NCI-H524 treated with DMSO at 0.1 percent for 48 hours (cell line): ENCODE measurements around the gene TXNDC17.
"Not testable (repeated sequence)": the region's sequence is repeated elsewhere in the genome, so short reads cannot be mapped to it uniquely, and the experiment has no call there.

ENCODE experiments used
- DNase-seq: peaks from one replicate; lab custom pipeline; 2025; lab: John Stamatoyannopoulos, UW

Gene TXNDC17

DNA sequence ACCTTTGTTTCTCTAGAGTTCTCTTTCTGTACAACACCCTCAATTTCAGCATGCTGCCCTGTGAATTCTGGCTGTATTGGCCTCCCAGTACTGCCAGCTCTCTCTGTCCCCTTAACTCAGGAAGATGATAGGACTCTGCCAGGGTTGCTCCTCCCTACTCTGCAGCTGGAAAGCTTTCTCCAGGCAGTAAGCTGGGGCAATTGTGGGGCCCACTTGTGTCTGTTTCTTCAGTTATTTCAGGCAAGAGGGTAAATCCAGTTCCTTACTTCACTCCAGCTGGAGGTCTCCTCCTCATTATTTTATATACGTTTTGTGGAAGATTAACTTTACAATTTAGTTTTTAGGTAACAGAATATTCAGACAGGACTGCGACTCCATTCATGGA is 20.6 kb downstream of the TXNDC17 start:
- no peak for DNase-seq

DNA sequence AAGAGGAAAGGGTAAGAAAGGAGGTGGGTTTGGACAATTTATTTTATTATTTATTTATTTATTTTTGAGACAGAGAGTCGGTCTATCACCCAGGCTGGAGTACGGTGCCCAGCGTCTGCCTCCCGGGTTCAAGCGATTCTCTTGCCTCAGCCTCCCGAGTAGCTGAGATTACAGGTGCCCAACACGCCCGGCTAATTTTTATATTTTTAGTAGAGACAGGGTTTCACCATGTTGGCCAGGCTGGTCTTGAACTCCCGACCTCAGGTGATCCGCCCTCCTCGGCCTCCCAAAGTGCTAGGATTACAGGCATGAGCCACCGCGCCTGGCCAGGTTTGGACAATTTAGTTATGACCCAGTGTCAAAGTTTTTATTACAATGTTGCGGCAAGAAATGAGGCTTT is 22.3 kb downstream of the TXNDC17 start:
- DNase-seq, result not testable (repeated sequence)

DNA sequence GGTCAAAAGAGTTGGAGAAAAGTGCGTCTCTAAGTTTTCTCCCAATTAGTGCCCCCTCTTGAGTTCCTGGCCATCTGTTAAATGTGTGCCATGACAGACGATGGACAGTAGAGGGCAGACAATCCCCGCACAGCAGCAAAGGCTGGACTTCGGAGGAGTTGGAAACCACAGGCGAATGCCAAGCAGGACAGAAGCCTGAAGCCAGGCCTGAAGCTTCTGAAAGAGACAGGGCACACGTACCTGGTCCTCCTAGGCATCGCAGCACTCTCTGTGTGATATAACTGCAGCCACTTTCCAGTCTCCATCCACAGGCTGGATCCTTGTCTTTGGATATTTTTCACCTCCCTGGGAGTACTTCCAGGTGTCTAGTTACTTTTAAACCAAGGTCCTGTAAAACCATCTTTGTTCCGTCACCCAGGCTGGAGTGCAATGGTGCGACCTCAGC is 25.2 kb downstream of the TXNDC17 start:
- DNase-seq, result no peak

DNA sequence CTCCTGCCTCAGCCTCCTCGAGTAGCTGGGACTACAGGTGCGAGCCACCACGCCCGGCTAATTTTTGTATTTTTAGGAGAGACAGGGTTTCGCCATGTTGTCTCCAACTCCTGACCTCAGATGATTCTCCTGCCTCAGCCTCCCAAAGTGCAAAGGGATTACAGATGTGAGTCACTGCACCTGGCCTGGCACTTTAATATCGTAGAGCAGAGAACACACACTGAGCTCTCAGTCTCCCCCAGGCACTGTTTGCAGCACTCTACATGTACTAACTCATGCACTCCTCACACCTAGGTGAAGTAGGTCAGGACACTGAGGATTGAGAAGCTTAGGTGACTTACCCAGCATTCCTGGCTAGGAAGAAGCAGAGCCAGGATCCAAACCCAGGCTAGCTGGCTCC is 25.7 kb downstream of the TXNDC17 start:
- DNase-seq, result no peak

DNA sequence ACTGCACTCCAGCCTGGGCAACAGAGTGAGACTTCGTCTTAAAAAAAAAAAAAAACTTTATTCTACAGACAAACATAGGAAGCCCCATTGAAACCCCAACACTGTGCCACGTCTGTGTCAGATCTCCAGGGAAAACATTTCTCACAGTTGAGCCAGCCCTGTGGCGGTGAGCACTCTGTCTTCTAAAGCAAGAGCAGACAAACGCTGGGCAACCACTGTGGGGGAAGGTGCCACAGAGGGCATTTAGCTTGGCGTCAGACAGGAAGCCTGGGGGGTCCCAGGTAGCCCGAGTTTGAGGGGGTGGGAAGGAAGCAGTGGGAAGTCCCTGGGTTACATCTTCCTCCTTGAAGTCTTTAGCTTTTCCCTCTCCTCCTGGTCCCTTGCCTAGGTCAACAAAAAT is 26.7 kb downstream of the TXNDC17 start:
- no peak for DNase-seq

DNA sequence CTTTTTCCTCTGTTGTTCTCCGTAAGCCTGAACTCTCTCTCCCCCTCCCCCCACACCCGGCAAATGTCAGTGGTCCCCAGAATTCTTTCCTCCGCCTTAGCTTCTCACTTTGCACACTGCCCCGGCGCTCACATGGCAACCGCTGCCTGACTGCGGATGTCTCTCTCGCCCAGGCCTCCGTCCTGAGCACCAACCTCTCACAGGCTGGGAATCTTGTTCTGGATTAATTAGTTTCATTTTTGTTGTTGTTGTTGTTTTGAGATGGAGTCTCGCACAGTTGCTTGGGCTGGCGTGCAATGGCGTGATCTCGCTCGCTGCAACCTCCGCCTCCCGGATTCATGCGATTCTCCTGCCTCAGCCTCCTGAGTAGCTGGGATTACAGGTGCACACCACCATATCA is 27.4 kb downstream of the TXNDC17 start:
- no peak for DNase-seq

DNA sequence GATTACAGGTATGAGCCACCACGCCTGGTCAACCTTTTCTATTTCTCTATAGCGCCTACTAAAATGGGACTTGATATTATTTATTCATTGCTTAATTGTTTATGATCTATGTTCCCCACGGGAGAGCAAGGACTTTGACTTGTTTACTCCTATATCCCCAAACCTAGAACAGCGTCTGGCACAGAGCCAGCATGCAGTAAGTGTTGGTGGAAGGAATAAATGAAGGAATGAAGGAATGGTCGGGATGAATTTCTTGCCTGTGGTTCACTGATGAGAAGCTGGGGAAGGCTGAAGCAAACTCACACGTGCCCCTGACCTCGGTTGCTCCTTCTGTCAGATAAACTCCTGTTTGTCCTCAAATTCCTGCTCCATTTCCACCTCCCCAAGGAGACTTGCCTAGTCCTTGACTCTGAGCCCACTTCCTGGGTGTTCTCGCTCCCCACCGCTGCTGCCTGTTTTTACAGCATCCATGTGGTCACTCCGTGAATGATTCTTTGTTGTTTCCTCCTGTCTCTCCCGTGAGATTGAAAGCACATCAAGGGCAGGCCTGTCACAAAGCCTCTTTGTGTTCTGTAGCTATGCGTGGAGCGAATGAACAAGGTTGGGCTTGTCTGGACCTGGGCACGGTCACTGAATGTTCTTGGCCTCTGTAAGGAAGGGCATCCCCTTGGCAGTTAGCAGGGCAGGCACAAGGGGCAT is 28.0 kb downstream of the TXNDC17 start:
- DNase-seq, result no peak

DNA sequence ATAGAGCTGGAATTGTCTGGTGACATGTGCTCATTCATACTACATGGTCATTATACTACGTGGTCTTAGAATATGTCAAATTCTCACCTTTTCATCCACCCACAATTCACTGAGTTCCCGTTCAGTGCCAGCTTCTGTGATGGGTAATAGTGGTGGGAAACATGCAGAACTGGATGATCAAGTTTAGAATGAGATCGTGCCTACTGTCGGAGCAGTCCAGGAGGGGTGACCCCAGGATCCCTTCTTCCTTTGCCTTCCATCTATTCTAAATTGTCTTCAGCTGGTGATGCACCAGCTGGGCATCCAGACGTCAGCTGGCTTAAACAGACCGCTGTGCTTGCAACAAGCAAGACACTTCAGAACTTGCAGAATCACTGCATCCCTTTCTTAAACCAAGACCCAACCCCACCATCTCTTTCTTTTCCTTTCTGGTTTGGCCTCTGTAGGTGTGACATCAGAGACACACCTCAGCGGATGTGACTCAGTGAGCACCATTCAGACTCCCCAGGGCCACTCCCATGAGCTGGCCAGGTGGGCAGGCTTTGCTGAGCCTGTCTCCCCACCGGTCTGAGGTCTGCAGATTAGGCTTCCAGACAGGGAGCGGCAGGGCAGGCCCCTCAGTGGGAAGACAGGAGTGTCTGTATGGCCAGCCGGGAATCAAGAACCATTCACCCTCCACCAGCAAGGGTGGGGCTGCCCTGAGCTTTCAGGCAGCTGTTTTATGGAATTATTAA is 28.8 kb downstream of the TXNDC17 start:
- DNase-seq, result no peak

DNA sequence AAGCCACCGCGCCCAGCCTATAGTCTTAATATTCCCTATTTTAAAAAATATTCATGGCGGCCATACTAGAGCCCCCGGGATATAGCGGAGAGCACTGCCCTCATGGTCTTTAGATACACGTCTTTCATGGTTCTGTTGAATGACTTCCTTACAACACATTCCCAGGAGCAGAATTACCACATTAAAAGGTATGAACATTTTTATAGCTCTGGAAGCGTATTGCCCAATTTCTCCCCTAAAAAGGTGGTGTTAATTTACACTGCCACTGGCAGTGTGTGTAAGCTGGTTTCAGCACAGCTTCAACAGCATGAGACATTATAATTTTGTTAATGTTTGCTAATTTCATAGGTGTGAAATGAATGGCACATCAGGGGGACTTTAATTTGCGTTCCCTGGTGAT is 29.7 kb downstream of the TXNDC17 start:
- no peak for DNase-seq

DNA sequence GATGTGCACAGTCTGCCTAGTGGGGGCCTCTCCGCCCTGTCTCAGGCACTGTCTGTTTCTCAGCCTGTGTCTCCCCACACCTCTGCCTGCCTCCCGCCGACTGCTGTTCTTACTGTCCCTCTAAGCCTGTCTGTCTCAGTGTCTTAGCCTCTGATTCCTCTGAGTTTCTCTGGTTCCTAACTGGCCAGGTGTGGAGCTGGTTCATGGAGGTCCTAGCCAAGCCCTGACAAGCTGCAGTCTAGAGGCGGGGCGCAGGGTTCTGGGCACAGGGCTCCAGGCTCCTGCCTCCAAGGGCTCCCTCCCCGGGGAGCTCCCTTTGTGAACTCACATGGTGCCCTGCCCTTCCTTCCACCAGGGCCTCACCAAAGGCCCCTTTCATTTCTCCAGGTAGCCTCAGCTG is 30.1 kb downstream of the TXNDC17 start:
- no peak for DNase-seq

DNA sequence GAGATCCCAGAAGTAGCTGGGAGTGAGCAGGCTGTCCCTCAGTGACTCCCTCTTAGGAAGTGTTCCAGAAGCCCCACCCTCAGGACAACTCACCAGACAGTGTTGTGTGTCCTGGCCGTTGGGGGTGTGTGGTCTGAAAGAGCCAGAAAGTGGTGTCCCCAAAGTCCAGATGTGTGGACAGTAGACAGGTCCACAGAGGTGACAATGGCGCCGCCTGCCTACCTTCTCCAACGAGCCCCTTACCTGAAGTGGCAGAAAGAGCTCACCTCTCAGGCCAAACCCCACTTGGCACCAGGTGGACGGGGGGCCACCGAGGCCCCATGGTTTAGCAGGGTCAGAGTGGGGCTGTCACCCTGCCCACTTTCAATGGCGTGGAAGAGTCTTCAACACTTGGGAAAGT is 30.6 kb downstream of the TXNDC17 start:
- no peak for DNase-seq

DNA sequence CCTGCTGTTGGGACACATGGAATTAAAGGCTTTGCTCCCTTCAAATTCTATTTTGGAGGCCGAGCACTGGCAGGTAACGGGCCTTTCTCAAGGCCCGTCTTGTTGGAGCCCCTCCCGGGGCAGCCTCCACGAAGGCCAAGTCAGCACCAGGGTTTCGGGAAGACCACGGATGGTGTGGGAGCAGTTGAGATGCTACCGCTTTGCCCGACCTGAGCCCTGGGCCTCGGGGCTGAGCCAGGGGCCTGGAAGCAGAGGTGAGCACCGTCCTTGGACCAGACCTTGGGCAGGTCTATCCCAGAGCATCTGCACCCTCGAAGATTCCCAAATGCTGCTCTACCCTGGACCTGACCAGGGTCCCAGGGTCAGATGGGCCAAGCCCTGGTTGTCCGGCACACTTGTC is 33.7 kb downstream of the TXNDC17 start:
- no peak for DNase-seq

DNA sequence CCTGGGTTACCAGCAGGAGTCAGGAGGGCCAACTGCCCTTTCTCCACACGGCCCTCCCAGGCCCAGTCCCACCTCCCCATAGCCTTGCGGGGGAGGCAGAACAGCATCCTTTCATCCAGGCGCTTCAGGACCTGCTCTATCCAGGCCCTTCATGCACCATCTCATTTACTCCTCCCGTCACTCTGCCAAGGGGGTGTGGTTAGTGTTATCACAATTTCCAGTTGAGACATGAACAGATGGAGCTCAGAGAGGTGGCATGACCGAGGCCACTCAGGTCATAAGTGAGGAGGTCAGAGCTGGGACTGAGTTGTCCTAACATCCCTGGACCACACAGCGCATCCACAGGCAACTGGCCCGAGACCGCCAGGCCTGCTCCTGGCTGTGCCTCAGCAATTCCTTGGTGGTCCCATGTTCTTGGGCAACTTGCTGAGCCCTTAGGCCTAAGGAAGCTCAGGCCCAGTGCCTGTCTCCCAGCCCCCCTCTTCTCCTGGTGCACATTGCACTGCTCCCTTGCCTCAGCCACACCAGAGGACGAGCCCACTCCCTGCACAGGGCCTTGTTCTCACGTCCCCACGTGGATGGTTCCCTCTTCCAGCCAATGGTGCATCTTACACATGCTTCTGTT is 34.5 kb downstream of the TXNDC17 start:
- DNase-seq, result no peak

DNA sequence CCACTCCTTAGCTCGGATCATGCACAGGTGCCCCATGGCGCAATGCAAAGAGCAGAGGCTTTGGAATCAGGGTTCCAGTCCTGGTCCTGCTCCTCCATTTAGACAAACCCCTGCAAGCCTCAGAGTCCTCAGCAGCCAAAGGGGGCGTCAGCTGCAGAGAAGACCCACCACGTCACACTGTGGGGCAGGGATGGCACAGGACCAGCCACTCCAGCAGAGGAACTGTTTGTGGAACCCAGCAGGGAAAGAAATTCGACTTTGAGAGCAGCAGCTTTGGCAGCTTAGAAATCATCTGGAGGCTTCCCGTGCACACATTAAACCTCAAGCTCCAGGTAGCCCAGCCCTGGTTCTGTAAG is 35.9 kb downstream of the TXNDC17 start:
- DNase-seq, result no peak

DNA sequence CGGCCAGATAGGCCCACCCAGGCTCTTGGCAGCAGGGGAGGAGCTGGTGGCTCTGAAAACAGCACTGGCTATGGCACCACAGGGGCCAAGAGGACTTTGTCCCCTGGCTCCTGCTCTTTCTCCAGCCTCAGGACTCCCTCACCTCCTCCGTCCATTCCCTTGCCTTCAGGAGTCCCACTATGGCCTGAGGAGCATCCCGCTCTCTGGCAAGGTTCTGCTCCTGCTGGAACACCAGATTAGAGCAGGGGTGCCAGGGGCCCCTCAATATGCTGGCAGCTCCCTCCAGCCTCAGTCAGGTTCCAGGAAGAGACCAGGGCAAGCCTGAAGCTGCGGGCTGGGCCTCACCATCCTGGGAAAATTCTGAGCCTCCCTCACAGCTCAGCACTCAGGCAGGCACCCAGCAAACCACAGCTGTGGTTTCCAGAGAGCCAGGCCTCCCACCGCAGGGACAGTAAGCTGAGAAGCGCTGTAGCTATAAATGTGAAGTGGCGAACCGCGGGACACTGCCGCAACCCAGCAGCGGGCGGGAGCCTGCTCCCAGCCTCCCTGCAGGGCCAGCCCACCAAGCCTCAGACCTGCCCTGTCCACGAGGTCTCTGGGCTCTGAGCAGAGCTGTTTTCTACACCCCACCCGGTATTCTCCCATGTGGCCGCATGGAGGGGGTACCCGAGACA is 36.4 kb downstream of the TXNDC17 start:
- DNase-seq, result no peak

DNA sequence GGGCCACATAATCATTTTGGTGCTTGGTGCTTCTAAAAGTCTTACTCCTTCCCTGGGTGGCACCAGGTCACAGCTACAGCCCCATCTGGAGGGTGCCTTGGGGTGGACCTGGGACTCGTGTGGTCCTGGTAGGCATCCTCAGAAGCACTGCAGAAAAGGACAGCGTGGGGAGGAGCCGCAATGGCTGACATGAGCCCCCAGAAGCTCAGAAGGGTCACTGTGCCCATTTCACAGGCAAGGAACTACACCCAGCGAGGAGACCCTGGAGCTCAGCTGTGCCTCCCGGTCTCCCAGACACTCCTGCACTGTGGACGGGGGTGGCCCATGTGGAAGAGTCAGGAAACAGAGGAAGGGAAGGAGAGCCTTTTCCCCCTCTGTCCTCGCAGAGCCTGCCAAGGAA is 37.1 kb downstream of the TXNDC17 start:
- DNase-seq, result no peak

DNA sequence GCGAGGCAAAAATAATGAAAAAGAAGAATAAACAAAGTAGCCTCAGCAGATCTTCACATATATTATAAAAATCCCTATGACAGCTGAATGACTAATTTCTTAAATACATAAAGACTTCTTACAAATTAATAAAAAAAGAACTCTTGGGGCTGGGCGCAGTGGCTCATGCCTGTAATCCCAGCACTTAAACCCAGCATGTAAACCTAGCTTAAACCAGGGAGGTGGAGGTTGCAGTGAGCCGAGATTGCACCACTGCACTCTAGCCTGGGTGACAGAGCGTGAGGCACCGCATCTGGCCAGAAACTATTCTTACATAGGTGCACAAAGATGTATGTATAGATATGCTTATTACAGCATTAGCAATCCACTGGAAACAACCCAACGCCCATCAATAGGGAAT is 38.4 kb downstream of the TXNDC17 start:
- no peak for DNase-seq

DNA sequence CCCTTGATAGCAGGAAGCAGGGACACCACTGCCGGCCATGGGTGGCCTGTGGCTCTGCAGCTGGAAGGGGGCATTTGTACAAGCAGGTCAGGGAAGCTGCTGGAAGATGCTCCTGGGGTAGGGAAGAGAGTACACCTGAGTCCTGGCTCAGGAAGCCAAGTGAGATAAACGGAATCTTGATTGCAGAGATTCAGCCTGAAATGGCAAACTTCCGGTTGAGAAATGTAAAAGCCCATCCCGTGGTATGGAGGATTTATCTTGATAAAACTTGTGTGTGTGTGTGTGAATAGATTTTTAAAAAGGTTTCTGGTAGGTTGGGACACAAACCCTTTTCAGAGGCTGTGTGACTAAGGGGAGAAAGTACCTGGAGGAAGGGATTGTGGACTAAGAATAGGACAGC is 40.3 kb downstream of the TXNDC17 start:
- no peak for DNase-seq

DNA sequence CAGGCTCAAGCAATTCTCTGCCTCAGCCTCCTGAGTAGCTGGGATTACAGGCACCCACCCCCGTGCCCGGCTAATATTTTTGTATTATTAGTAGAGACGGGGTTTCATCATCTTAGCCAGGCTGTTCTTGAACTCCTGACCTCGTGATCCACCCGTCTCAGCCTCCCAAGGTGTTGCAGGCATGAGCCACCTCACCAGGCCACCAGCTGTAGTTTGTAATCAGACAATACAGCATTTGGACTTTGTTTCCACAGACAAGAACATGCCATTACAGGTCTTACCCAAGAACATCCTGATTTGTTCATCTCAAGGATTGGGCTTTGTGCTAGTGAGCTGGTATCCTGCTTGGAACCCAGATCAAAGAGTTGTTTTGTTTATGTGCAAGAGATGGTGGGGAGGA is 40.8 kb downstream of the TXNDC17 start:
- DNase-seq, result no peak

DNA sequence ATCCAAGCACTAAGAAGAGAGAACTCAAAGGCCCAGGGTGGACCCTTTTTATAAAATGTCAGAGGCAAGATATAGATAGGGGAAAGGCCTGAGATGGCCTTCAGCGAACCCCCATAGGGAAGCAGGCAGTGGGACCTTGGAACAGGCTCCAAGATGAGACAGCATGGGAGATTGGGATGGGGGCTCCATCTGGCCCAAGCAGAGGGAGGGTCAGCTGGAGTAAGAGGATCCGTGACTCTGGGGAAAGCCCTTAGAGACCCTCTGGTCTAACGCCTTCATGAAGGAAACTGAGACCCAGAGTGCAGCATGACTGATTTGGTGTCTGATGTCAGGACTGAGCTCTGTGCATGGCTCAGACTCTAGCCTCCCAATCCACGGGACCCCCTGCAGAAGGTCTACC is 41.5 kb downstream of the TXNDC17 start:
- DNase-seq, result no peak

DNA sequence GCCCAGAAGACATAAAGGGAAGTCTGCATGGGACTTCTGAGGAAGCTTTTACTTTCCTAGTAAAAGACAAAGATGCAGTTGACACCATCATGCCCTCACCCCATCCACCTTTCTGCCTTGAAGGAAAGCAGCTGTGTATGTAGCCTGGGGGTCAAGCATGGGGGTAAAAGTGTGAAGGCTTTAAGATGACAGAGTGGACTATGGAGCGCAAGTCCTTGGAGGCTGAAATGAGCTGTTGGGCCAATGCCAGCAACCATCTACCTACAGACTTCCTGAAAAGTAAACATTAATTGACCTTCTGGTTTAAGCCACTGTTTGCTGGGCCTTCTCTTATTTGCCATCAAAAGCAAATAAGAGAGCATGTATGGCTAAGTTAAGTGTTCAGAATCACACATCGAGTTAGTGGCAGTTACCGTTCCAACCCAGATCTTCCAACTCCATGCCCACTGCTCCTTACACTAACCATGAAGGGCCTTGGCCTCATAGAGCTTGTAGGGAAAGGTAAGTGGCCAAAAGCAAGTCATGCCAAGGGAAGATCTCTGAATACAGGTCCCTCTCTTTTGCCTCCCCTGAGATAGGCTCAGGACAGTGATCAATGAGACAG is 42.3 kb downstream of the TXNDC17 start:
- DNase-seq, result no peak

DNA sequence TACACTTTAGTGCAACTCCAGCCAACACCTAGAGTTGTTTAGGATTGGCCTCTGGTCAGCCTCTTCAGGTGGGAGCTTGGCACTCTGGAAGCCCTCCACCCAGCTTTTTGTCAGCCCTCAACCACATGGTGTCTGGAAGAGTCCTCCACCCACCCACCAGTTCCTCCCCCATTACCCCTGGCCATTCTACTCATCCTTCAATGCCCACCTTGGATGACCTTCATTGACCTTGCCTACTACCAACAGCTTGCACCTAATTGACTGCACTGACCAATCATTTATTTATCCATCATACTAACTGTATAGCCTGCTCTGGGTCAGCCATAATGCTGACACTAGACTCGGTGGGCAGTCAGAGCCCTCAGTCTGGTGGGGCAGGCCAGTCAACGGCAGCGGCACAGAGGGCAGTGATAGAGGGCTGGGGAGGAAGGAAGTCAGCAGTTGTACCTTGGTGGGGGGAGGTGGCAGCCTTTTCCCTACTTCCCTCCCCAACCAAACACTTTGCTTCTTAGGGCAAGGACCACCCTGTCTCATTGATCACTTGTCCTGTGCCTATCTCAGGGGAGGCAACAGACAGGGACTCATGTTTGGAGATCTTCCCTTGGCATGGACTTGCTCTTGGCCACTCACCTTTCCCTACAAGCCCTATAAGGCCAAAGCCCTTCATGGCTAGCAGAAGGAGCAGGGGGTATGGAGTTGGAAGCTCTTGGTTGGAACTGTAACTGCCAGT is 43.0 kb downstream of the TXNDC17 start:
- no peak for DNase-seq
